Skin of body (tissue), 2 donors: ENCODE data around the gene UBAP1L. TPM values are rescaled to one million over a fixed set of nuclear protein-coding genes. Genes with fewer than 3 reads are reported as not detected.

Source experiments
- DNase-seq: peaks from one replicate; lab custom pipeline; 2025; lab: John Stamatoyannopoulos, UW
- total RNA-seq: library from RNA; depleted of rRNA; stranded (reverse); fragments of >200 nt; gene quantifications from one replicate; pipeline ENCODE4 v1.2.3, GENCODE V29; 2014

UBAP1L gene
- total RNA-seq, 1 donor from 2014 or later: 2.2 TPM

DNA sequence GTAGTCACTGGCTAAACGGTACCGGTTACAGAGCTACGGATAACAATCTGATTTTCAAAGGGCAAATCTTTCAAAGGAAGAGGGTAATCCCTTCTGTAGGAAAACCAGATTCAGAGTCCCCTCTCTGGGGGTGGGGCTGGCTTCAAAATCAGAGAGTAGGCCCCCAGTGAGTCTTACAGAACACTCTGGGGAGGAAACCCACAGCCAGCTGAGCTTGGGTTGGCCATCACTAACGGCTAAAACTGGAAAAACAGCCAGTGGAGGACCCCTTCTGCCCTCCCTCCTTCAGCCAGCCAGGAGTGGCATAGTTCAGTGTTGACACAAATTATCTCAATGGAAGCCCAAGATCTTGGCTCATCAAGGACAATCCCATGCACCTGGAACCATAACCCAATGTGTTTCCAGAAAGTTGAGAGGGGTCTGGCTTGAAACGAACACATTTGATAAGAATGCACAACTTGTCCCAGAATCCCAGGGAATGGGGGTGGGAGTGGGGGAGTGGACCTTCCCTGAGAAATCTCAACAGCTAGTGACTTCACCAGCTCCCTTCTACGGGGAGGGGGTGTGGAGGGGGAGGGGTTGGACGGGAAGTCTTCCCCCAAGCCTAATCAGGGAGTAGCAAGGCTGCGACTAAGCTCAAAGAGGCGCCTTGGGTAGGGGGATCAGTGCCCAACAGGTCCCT, 48.2 kb downstream of the UBAP1L start:
- DNase-seq: peak; percentile 26

GRCh38 chr15:65066001-65066634, 48.9 kb downstream of the UBAP1L start:
- no peak for DNase-seq

DNA sequence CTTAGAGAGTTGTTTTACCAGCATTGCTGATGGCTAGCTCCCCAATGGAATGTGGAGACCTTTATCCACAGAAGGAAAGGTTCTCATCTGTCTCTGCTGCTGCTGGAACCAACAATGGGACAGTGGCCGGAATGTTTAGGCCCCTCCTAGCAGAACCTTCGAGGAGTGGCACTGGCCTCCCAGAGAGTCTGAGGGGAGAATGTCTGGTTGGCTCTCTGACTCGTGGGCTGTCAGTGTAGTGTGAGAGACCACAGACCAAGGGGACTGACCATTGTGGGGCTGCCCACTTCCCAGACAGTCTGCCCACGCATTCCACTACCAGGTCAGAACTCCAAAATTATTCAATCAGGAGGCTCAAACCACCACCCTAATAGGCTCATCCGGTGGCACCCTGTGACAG, 52.3 kb downstream of the UBAP1L start:
- no peak for DNase-seq

DNA sequence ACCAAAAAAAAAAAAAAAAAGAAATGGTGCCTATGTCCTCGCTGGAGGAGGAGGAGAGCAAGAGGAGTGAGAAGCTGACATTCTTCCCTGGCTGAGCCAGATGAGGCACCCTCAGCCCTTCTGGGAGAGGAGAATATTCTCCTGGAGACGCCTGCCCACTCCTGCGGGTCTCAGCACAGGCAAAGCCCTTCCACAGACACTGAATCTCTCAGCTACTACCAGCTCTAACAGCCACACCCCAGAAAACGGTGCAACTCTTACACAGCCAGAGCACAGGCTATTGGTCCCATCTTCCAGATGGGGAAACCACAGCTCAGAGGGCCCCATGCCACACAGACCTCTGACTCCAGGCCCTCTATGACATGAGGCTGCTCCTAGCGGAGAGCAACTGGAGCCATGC, 52.9 kb downstream of the UBAP1L start:
- DNase-seq: no peak

DNA sequence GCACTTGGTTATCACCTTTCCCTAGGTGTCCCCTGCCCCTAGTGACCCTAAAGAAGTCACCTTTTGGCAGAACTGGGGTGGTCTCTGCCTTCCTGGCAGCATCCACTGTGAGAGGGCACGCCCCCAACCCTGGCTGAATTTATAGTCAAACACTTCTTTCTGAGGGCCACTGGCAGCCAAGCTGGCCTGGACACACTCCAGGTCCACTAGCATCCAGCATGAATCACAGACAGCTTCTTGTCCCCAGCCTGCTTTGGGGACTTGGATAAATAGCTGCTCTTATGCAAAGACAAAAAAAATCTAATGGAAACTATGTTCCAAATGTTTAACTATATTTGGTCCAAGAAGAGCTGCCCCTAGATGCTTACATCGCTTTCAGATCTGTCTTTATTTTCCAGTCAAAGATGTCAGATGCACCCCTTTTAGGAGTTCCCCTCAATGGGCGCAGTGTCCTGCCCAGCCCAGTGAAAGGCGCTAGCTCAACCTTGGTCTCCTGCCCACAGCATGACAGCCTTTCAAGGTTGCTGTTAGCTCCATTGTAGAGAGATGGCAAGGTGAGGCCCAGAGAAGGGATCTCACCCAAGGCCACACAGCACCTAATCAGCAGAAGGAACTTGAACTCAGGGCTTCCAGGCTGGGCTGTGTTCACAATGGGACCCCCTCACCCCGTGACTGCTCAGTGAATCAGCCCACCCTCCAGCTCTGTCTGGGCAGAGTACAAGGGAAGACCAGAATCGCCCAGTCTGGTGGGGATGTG, 54.2 kb downstream of the UBAP1L start:
- DNase-seq: no peak

GRCh38 chr15:65059931-65060596, 54.9 kb downstream of the UBAP1L start:
- no peak for DNase-seq

DNA sequence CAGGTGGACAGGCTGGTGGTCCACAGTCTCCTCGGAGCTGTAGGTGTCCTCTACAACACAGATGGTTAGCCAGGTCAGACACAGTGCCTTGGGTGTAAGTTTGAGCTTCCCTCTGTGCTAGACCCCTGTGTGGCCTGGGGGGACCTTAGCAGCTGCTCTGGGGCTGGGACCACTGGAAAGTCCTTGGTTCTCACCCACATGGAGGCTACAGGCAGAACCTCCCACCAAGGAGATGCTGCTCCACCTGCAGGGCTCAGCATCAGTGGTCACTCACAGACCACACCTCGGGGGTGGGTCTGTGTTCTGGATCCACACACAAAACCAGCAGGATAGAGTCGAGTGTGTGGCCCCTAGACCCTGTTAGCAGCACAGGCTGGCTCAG, 55.6 kb downstream of the UBAP1L start:
- DNase-seq: no peak

GRCh38 chr15:65058394-65059368, 56.3 kb downstream of the UBAP1L start:
- no peak for DNase-seq

DNA sequence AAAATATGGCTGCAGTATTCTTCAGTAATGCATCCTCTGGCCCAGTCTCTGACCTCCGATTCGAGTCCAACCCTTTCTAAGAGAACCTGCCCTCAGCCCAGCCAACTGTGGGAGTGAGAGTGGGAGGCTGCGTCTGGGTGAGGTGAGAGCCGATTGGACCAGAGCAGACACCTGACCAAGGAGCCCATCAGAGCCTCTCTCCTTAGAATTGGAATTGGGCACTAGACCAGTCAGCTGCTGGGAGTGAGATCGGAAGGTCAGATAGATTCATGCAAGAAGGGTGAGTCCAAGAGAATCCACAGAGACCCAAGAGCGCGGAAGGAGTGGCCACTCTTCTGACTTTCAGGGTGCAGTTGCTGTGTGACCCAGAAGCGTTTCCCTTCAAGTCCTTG, 57.5 kb downstream of the UBAP1L start:
- DNase-seq: no peak

GRCh38 chr15:65056868-65057548, 58.0 kb downstream of the UBAP1L start:
- no peak for DNase-seq

DNA sequence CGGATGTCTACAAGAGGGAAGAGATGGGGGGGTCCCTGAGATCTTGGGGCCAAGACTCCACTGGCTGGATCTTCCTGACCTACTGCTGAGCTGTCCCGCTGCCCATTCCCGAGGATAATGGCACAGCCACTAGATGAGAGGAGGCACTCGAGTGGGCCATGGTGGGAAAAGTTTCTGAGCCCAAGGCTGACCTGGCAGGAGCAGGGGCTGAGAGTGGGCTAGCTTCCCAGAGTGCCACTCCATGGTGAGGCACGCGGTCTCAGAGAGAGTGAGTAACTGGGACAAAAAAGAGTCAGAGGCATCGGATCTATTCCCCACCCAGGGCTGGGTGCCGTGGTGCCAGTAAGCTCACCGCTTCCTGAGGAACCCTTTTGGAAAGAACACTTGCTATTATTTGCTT, 58.9 kb downstream of the UBAP1L start:
- DNase-seq: no peak

DNA sequence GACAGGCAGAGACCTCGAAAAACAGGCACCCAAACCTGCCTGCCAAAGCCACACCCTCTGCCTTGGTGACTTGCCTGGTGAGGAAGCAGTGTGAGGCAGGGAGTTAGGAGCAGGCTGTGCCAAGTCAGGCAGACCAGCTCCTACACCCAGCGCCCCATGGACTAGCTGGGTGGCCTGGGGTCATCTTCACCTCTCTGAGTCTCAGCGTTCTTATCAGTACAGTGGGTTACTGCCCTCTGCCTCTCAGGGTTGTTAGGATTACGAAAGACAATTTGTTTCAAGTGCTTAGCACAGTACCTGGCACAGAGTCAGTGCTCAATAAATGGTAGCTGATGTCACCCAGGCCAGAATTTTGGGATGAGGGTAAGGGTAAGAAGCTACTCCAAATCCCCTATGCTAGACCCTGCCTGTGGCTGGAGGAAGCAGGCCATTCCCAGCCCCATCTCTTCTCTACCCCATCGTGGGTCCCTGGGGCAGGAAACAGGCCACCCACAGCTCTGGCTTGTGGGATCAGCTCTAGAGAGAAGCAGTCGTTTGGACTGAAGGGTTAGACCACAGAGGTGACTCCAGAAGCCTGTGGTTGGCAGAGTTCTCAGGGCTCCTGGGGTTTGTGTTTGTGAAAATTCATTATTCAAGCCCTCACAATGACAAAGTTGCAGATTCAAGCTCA, 59.7 kb downstream of the UBAP1L start:
- DNase-seq: no peak

GRCh38 chr15:65054333-65055200, 60.4 kb downstream of the UBAP1L start:
- peak; percentile 41 for DNase-seq

- no peak for DNase-seq
These were observed 62.0 kb downstream of the UBAP1L start for GRCh38 chr15:65052956-65053355.

- no peak for DNase-seq
These were observed 63.7 kb downstream of the UBAP1L start for GRCh38 chr15:65051266-65051665.

DNA sequence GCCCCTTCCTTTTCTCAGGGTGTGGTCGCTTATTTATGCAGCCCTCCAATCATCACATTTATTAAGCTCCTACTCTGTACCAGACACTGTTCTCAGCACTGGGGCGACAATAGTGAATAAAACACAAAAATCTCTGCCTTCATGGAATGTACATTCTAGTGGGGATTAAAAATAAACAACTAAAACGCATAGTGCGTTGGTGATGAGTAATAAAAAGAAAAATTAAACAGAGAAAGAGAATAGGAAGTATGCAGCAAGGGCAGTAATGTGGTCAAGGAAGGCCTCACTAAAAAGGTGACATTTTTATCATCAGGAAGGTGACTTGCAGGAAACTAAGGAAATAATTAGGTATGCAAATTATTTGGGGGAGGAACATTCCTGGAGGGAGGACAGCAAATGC, 64.7 kb downstream of the UBAP1L start:
- no peak for DNase-seq

DNA sequence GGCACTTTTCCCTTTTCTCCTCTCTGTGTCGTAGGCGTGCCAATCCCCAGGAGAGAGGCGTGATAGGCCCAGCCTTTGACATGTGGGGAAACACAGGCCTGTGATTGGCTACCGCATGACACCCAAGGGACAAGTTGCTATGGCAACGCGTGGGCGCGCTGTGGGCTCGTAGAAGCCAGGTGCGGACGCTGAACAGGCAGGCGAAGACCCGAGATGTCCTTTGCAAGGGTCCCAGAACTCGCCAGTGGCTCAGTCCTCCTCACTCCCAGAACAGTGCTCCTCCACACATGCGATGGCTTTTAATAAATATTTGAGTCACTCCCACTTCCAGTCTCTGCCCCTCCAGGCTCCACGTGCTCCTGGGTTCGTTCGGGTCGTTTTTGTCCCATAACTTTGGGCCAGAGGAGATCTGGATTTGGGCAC, 65.6 kb downstream of the UBAP1L start:
- DNase-seq: peak; percentile 83

DNA sequence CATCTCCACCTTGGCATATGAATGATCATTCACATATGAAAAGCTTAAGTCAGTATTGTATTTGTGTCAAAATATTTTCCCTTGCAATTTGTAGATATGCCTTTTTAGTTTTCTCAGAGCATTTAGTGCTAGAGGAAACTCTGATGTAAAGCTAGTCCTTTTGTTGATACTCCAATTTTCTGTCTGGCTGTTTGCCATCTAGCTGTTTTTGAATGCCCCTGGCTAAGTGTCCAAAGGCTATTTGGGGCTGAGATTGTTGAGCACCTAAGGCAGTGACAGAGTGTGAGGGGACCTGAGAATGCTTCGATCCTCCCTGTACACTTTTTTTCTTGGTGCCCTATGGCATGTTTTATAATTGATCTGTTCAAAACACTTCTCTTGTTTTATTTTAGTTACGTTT, 66.8 kb downstream of the UBAP1L start:
- no peak for DNase-seq
